Muscle layer of duodenum (tissue), 2 donors: ENCODE data around the gene ERBB4.

Source experiments
- H3K27ac ChIP-seq: one replicate; pipeline ENCODE4 v1.7.0; 2013; ENCODE audit warnings: mild to moderate bottlenecking, low read length
- H3K27me3 ChIP-seq: one replicate; pipeline ENCODE4 v1.7.0; 2013; ENCODE audit warnings: low read depth, mild to moderate bottlenecking, control low read depth, low read length
- H3K36me3 ChIP-seq, 2 donors: one replicate each; pipeline ENCODE4 v1.7.0; 2013; ENCODE audit warnings: low read length in 2 of 2, control low read depth in 1 of 2, mild to moderate bottlenecking in 1 of 2; ENCODE audit not compliant: insufficient read depth in 2 of 2, control insufficient read depth in 1 of 2
- H3K4me1 ChIP-seq, 2 donors: one replicate each; pipeline ENCODE4 v1.7.0; 2013; ENCODE audit warnings: low read length in 2 of 2, mild to moderate bottlenecking in 2 of 2, control low read depth in 1 of 2, moderate library complexity in 1 of 2; ENCODE audit not compliant: insufficient read depth in 2 of 2, control insufficient read depth in 1 of 2
- H3K4me3 ChIP-seq, 2 donors: one replicate each; pipeline ENCODE4 v1.7.0; 2013; ENCODE audit warnings: low read length in 2 of 2, low read depth in 1 of 2, mild to moderate bottlenecking in 1 of 2
- H3K9me3 ChIP-seq, 2 donors: one replicate each; pipeline ENCODE4 v1.7.0; 2013; ENCODE audit warnings: low read length in 2 of 2, control low read depth in 1 of 2, mild to moderate bottlenecking in 1 of 2; ENCODE audit not compliant: control insufficient read depth in 1 of 2
- donor health status: healthy.

ERBB4 gene

DNA sequence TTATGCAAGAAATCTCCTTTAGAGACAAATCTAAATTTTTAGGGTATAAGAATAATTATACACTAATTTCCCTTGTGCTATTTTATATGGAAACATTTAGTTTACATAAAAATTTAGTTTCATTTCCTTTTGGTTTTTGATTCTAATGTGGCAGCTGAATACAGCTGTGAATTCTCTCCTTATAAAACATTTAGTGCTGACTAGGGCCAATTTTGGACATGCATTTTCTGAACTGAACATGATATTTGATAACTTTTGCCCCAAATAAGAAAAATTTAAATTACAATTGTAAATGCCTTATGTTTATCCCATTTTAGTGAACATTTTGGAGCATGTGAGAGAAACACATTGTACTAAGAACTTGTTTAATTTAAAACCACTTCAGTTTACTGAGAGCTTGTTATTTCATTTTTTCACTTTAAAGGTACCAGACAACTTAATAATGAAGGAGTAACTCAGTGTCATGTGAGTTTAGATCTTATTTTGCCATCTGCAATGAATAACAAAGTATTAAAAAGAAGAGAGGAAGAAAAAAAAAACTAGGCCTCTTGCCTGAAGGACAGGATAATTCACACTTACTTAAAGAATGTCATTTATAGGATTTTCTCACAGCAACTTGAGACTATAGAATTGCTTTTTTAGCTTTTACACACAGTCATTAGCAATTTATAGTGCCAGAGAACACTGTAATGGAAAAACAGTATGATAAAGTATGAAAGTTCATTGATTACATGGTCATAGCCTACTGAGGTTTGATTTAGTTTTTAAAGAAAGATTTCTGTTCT lies 209.7 kb downstream of the ERBB4 start:
- no peak overlapping the region for H3K4me3 ChIP-seq
- H3K27me3 ChIP-seq: no peaks in the 10 kb centered on the region
- no peaks in the 10 kb centered on the region for H3K4me1 ChIP-seq
- no peak overlapping the region for H3K27ac ChIP-seq
- H3K9me3 ChIP-seq: no peaks in the 10 kb centered on the region
- H3K36me3 ChIP-seq: no peaks in the 10 kb centered on the region

DNA sequence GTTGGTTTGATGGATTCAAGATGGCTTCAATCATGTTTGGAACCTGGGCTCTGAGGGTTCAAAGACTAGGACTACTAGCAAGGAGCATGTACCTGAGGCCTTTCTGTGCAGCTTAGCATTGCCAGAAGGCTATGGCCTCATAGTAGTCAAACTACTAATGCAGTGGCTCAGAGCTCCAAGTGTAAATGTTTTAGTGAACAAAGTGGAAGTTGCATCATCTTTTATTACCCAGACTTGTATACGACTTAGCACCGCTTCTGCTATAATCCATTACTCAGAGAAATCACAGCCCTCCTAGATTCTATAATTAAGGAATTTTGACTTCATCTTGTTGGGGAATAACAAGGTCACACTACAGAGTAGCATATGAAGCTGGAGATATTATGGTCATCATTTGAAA lies 210.5 kb downstream of the ERBB4 start:
- no peak overlapping the region for H3K4me3 ChIP-seq
- no peak overlapping the region for H3K27ac ChIP-seq
- no peaks in the 10 kb centered on the region for H3K36me3 ChIP-seq
- no peaks in the 10 kb centered on the region for H3K4me1 ChIP-seq
- H3K9me3 ChIP-seq: no peaks in the 10 kb centered on the region
- no peaks in the 10 kb centered on the region for H3K27me3 ChIP-seq

DNA sequence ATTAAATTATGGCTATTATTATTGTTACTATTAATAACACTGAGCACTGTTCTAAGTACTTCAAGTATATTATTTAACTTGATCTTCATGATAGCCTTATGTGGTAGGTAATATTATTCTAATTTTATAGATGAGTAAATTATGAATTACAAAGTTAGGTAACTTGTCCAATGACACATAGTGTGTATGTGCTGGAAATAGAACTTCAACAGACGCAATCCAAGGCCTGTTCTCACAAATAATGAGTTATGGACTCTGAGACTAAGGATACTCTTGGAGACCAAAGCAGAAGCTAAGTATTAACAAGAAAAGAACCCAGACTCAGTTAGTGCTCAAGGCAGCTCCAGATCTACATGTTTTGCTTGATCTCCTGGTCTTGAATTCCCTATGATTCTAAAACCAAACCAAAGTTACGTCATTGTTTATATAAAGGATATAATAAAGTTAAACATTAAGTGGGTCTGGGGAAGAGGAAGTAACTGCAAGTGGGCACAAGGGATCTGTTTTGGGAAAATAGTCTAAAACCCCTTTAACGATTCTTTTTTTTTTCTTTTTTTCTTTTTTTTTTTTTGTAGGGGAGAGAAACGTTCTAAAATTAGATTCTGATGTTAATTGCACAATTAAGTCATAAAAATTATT lies 211.3 kb downstream of the ERBB4 start:
- no peak overlapping the region for H3K4me3 ChIP-seq
- H3K27ac ChIP-seq: no peak overlapping the region
- H3K27me3 ChIP-seq: no peaks in the 10 kb centered on the region
- H3K4me1 ChIP-seq: no peaks in the 10 kb centered on the region
- no peaks in the 10 kb centered on the region for H3K36me3 ChIP-seq
- no peaks in the 10 kb centered on the region for H3K9me3 ChIP-seq

DNA sequence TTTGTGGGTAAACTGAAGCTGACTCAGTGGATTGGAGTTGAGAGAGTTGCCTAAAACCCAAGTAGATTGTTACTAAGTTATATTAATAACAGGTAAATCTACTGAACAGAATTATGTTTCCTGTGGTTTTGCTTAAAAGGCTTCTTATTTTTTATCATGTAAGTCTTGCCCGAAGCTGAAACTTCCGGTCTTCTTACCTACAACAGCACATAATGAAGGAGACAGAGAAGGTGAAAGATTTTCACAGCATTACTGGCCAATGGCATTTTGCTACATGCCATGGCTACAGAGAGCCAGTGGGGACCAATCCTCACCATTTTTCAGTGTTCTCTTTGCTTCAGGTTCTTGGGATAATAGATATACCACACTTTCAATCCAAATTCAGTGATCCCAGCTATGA lies 220.0 kb downstream of the ERBB4 start:
- no peaks in the 10 kb centered on the region for H3K4me1 ChIP-seq
- H3K9me3 ChIP-seq: no peaks in the 10 kb centered on the region
- H3K27me3 ChIP-seq: no peaks in the 10 kb centered on the region
- no peak overlapping the region for H3K27ac ChIP-seq
- H3K4me3 ChIP-seq: no peak overlapping the region
- H3K36me3 ChIP-seq: no peaks in the 10 kb centered on the region

DNA sequence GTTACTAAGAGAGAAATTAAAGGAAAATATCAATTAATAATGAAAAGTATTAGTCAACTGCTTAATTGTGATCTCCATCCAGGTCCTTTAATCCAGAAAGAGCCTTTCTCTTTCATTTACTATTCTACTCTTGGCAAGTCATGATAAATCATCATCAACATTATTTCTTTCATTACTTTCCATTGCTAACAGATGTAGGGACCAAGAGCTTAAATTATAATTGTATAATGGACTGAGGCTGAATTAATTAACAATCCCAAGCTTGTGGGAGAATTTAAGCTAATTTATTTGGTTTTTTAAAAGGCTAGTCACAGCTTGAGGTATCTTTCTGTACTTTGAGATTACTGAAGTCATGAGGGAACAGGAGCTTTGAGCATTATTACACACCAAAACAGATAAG lies 223.9 kb downstream of the ERBB4 start:
- Histone ChIP-seq H3K36me3 (no peaks in the 10 kb centered on the region), H3K9me3 (no peaks in the 10 kb centered on the region), H3K4me1 (no peaks in the 10 kb centered on the region), H3K4me3 (no peak overlapping the region), H3K27me3 (no peaks in the 10 kb centered on the region), H3K27ac (no peak overlapping the region)

DNA sequence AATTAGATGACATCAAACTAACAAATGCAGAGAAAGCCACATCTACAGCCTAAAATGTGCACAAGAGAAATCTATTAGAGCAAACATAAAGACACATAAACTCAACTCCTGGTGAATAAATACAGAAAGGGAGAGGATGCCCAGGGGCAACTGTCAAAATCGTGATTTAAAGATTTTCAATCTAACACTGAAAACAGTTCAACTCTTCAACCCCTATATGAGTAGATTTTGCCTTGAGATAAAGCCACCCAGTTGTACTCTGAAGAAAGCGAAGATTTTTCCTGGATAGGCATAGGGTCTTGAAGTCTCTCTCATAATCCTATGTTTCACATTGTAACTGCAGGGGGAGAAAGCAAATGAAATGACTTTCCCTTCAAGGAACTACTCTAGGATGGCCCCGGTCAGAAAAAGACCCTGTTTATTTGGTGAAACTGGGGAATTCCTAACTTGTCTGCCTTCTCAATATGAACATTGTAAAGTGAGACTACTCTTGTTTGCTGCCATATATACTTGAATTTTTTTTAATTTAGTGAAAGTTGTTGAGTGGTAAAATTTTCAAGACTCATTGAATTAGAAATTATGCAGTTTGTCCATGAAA lies 226.7 kb downstream of the ERBB4 start:
- H3K4me3 ChIP-seq: no peak overlapping the region
- no peaks in the 10 kb centered on the region for H3K36me3 ChIP-seq
- H3K4me1 ChIP-seq: no peaks in the 10 kb centered on the region
- H3K27ac ChIP-seq: no peak overlapping the region
- H3K27me3 ChIP-seq: no peaks in the 10 kb centered on the region
- no peaks in the 10 kb centered on the region for H3K9me3 ChIP-seq

DNA sequence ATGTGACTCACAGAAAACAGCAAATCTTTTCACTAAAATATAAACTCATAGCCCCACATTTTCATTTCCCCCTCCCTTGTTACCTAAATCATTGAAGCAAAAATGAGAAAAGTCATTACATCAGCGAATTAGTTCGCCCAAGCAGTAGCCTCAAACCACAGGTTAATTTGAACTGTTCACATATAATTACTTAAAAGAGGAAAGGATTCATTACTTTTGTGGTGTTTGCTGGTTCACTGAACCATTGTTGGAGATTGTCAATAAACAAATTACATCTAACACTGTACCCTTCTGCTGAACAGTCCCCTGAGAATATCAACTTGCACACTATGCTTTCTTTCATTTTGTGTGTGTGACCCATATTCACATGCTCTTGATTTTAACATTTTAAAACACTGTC lies 238.7 kb downstream of the ERBB4 start:
- Histone ChIP-seq H3K4me1 (no peaks in the 10 kb centered on the region), H3K27me3 (no peaks in the 10 kb centered on the region), H3K4me3 (no peak overlapping the region), H3K36me3 (no peaks in the 10 kb centered on the region), H3K27ac (no peak overlapping the region), H3K9me3 (no peaks in the 10 kb centered on the region)

DNA sequence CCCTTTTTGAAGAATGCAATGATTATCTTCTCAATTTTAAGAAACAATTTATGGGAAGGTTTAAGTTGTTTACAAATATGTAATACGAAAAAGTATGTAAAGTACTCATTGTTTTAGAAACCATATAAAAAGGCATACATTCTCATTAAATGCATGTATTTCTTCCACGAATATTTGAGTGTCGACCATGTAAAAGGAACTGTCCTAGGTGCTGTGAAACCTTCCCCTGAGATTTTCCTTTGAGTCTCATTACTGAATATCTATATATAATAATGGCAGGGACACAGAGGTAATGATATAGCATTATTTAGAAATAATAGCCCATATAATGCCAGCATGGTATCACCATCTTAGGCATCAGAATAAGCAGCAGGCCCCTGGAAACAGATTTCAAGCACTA lies 239.3 kb downstream of the ERBB4 start:
- H3K27ac ChIP-seq: no peak overlapping the region
- H3K4me1 ChIP-seq: no peaks in the 10 kb centered on the region
- H3K4me3 ChIP-seq: no peak overlapping the region
- H3K9me3 ChIP-seq: no peaks in the 10 kb centered on the region
- no peaks in the 10 kb centered on the region for H3K36me3 ChIP-seq
- H3K27me3 ChIP-seq: no peaks in the 10 kb centered on the region

DNA sequence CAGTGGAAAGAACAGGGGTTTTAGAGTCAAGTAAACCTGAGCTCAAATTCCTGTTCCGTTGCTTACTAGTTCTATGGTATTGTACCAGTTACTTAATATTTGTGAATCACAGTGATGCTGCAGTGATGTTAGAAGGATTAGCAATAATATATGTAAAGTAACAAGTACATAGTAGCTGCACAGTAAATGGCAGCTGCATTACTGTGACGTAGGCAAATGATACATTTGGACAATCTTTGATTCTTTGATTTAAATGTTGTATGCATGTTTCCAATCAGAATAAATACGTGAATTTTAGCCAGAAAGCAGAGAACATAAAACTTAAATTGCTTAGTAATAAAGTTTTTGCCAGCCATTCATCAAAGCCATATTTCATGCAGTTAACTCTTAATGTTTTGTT lies 243.0 kb downstream of the ERBB4 start:
- Histone ChIP-seq H3K36me3 (no peaks in the 10 kb centered on the region), H3K4me3 (no peak overlapping the region), H3K27ac (no peak overlapping the region), H3K4me1 (no peaks in the 10 kb centered on the region), H3K9me3 (no peaks in the 10 kb centered on the region), H3K27me3 (no peaks in the 10 kb centered on the region)

DNA sequence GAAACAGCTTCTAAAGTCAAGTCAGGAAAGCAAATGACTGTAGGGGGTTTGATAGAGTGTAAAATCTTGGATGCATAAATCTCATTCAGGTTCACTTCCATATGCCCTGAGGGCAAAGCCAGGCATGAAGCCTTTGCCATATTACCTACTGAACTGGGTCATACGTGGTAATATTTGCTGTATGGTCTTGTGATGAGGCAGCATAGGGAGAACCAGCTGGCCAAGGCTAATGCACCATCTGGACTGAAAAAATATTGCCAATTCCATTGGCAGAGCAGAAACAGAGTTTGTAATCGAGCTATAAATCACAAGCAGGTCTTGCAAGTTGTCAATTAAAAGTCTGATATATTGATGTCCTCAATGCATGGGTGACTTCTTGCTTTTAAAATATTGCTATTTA lies 243.8 kb downstream of the ERBB4 start:
- Histone ChIP-seq H3K27ac (no peak overlapping the region), H3K9me3 (no peaks in the 10 kb centered on the region), H3K36me3 (no peaks in the 10 kb centered on the region), H3K27me3 (no peaks in the 10 kb centered on the region), H3K4me3 (no peak overlapping the region), H3K4me1 (no peaks in the 10 kb centered on the region)

DNA sequence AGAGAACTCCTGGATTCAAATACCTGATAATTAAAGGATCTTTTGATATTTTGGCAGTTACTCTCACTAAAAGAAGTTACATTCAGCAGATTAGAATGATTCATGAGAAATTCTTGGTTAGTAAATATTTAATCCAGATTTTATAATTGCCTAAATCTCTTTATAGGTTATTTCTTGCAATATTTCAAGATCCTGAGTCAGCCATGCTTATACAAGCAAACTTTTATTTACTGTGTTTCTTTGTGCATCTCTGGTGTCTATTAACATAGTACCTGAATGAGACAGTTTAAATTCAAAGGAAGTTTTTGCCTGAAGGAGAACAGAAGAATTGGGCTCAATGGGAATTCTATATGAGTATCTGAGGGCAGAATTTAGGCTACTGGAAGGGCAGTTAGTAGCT lies 249.3 kb downstream of the ERBB4 start:
- no peak overlapping the region for H3K4me3 ChIP-seq
- no peak overlapping the region for H3K27ac ChIP-seq
- no peaks in the 10 kb centered on the region for H3K36me3 ChIP-seq
- H3K4me1 ChIP-seq: no peaks in the 10 kb centered on the region
- no peaks in the 10 kb centered on the region for H3K27me3 ChIP-seq
- no peaks in the 10 kb centered on the region for H3K9me3 ChIP-seq
